NCI-H2107 (cell line): Measurements from ENCODE around the gene FOXK1.
"Not testable (repeated sequence)": the region's sequence is repeated elsewhere in the genome, so short reads cannot be mapped to it uniquely, and the experiment has no call there.

Experiments
- DNase-seq: peaks from one replicate; lab custom pipeline; 2025; lab: John Stamatoyannopoulos, UW

Gene FOXK1

GRCh38 chr7:4787541-4787940 lies 105.4 kb downstream of the FOXK1 start:
- no peak for DNase-seq

GRCh38 chr7:4787947-4788626 lies 106.0 kb downstream of the FOXK1 start:
- DNase-seq = no peak

DNA sequence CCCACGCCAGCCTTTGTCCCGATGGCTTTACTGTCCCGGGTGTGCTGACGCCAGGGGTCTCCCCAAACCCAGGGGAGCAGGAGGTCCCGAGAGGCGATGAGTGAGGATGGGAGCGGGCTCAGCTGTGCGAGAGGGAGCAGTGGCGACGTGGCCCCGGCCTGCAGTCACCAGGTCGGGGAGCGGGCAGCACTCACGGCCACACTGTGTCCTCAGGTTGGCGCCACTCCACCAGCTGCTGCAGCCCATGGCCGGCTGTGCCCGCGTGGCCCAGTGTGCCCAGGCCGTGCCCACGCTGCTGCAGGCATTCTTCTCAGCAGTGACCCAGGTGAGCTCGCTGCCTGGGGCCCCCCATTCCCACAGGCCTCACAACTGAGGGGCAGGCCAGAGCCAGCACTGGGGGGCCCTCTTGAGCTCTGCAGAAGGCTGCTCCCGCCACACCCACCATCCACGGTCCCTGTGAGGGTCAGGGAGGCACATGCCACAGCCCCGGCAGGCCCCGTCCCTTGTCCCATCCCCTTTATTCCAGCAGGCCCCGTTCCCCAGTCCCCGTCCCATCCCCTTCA lies 106.6 kb downstream of the FOXK1 start:
- no peak for DNase-seq

DNA sequence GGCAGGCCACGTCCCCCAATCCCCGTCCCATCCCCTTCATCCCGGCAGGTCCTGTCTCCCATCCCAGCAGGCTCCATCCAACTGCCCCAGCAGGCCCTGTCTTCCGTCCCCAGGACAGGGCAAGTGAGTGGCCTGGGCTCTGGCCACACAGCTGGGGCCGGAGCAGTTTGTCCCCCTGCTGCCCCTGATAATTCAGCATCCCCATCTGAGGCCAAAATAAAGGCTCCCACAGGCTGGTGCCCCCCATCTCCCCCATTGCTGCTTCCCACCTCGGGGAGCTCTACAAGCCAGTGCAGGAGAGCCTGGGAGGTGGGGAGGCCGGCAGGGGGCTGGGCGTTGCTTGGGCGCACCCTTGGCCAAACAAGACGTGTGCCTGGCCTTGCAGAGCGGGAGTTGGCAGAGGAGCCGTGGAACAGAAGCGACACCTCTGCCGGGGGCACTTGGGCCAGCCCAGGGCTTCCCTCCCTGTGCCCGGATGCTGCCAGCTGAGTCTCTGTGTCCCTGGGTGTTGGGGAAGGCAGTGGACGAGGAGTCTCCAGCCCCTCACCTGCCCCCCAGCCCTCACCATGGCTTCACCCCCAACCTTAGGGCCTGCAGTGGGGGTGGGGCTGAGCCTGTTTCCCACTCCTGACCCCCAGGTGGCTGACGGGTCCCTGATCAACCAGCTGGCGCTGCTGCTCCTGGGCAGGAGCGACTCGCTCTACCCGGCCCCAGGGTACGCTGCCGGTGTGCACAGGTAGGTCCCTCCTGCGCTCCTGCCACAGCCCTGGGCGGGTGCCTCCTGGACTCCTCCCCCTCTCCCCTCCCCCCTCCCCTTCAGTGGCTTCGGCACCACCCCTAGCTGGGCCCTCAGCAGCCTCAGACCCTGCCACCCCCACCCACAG lies 107.3 kb downstream of the FOXK1 start:
- no peak for DNase-seq

GRCh38 chr7:4790078-4790465 lies 108.0 kb downstream of the FOXK1 start:
- DNase-seq = no peak

DNA sequence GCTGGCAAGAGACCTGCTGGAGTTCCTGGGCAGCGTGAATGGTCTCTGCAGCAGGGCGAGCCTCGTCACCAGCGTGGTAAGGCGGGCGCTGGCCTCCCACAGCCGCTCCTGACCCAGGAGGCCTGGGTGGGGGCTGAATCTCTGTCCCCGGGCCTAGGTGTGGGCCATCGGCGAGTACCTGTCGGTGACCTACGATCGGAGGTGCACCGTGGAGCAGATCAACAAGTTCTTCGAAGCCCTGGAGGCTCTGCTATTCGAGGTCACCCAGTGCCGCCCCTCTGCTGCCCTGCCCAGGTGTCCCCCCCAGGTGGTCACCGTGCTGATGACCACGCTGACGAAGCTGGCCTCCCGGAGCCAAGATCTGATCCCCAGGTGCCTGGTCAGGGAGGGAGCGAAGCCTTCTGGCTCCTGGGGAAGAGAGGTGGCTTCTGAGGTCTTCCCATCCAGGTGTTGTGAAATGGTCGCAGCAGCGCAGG lies 108.5 kb downstream of the FOXK1 start:
- no peak for DNase-seq

DNA sequence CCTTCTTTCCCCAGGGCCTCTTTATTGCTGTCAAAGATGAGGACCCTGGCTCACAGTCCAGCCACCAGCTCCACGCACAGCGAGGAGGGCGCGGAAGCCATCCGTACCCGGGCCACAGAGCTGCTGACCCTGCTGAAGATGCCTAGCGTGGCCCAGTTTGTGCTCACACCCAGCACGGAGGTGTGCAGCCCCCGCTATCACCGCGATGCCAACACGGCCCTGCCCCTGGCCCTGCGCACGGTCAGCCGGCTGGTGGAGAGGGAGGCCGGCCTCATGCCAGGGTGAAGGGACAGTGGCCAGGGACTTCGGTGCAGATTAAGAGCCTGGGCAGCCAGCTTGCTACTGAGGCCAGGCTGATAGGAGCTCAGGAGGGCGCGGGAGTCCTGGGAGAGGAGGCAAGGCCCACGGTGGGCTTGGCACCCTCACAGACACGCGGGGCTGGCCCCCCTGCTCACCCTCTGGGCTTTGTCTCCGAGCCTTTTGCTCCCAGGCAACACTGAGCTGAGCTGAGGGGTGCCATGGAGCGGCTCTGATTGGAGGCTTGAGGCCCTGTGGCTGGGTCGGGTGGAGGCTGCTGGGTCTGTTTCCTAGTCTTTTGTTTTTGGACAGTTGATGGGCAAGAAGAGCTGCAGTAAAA lies 109.1 kb downstream of the FOXK1 start:
- DNase-seq = no peak

DNA sequence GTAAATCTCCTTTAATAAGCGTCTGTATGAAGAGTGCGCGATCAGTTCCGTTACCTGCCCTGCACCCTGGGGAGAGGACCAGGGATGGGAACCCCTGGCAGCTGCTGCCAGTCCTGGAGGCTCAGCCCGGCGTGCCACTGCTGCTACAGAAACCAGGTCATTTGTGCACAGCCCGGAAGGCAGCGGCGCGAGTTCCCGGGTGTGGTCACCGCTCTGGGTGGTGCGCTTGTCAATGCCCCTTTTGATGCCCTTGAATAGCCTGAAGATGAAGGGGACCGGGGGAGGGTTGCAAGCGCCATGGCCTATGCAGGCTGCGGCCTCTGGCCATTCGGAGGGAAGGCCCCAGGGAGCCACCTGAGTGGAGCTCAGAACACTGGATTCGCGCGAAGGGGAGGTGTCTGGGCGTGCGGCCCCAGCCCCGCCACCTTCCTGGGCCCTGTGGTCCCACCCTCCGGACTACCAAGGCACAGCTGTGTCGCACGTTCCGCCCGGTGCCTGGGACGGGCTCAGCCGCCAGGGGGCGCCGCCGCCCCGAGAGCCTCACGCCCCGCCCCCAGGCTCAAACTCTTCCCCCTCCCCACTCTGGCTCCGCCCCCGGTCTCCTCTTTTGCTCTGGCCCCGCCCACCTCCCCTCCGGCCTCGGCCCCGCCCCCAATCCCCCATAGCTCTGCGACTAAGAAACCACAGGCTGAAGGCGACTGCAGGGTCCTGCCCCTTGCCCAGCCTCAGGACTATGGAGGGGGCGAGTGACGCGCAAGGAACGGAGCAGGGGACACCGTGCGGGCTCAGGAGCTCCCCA lies 109.8 kb downstream of the FOXK1 start:
- DNase-seq = no peak

DNA sequence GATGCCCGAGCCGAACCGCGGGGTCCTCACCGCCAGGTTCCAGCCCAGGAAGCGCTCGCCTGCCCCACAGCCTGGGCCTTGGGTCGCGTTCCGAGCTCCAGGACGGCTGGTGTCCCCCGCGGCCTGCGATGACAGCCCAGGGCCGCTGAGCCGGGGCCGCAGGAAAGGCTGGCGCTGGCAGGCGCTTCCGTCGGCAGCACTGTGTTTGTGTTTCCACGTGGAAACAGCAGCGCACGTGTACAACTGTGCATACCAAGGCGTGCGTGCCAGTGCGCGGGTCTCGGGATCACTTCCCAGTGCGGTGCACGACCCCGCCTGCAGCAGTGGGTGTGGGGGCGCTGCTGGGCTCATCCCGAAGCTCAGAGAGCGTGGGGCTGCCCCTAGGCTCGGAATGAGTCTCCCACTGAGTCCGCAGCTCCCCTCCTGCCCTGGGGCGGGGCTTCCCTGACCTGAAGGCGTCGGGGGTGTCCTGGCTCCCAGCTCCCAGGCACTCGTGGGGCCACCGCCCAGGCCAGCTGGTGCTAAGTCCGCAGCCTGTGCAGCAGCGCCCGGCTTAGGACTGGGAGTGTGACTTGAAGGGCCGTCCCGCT lies 110.5 kb downstream of the FOXK1 start:
- no peak for DNase-seq

GRCh38 chr7:4793385-4793993 lies 111.4 kb downstream of the FOXK1 start:
- DNase-seq = not testable (repeated sequence)

- not testable (repeated sequence) for DNase-seq
Observed at GRCh38 chr7:4794171-4794570, 112.1 kb downstream of the FOXK1 start.

GRCh38 chr7:4794591-4795350 lies 112.7 kb downstream of the FOXK1 start:
- DNase-seq = no peak

DNA sequence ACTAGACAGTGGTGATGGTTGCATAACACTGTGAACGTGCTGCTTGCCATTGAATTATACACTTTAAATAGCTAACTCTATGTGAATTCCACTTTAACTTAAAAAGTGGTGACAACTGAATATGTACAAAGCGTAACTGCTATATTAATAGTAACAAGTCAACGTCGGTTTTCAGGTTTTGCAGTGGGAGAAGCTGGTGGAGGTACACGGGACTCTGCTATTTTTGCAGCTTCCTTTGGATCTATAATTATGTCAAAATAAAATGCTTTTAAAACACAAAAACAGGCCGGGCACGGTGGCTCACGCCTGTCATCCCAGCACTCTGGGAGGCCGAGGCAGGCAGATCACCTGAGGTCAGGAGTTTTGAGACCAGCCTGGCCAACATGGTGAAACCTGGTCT lies 114.4 kb downstream of the FOXK1 start:
- no peak for DNase-seq

DNA sequence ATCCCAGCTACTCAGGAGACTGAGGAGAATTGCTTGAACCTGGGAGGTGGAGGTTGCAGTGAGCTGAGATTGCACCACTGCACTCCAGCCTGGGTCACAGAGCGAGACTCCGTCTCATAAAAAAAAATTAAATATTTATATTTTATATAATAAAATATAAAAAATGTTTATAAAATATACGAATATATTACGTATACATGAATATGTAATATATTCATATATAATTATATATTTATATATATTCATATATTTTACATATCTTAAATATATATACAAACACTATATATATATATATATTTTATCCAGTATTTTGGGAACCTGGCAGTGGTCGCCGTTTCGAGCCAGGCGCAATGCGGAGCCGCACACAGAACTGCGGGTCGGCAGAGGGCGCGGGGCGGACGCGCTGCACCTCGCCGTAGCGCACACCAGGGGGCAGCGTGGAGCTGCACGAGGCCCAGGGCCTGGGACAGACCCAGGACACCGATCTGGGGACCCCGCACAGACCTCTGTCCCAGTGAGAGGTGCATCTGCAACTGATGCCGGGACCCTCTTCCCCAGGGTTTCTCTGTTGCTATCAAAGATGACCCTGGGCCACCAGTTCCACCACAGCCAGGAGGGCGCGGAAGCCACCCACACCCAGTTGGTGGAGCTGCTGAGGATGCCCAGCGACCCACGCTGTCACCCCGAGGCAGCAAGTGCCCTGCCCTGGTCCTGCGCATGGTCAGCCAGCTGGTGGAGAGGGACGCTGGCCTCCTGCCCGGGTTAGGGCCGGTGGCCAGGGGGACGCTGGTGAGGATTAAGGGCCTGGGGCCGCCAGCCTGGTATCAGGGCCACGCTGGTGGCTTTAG lies 116.0 kb downstream of the FOXK1 start:
- DNase-seq = no peak

DNA sequence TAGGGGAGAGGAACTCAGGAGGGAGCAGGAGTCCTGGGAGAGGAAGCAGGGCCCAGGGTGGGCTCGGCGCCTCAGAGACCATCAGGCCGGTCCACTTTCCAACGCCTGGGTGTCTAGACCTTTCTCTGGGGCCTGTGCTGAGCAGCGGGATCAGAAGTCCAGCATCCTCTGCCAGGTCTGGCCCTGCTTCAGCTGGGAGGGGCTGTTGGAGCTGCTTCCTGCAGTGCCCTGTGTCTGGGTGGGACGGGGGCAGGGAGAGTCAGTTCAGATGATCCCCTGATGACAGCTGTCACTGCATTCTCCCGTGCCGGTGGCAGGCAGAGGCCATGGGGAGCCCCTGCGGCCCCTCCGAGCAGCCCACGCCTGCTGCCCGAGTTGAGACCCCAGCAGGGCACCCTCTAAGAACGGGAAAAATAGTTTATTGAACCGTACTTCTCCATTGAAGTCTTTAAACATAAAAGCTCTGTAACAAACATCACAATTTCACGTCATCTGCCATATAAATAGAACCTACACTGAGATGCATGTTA lies 116.7 kb downstream of the FOXK1 start:
- no peak for DNase-seq

DNA sequence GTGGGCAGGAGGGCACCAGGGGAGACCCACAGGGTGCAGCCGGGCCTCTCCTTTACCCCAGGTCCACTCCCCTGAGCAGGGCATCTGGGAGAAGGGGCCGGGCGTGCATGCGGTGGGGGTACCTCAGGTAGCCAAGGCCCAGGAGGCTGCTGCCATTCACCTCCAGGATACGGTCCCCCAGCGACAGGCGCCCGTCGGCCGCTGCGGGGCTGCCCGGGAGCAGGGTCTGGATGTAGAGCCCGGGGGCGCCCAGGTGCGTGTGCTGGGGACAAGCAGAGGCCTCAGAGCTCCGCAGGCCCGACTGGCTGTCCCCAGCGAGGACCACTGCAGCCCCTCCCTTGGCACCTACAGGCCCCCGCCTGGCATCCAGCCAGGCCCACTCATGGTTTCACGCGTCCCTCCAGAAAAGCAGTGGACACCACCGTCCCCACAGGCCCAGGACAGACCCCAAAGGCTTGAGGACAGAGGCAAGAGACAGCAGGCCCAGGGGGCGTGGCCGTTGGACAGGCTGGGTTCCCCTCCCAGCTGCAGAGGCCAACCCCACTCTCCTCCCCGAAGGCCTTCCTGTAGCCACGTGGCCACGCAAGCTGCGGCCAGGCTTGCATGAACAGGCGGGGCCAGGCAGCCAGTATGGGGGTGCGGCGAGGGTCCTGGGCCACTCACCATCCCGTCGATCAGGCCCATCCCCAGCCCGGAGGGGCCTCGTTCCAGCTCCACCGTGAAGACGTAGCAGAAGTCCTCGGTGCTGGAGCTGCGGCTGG lies 117.6 kb downstream of the FOXK1 start:
- DNase-seq = no peak

GRCh38 chr7:4800487-4800886 lies 118.4 kb downstream of the FOXK1 start:
- no peak for DNase-seq
